Vagina (tissue), 2 donors: Measurements from ENCODE around the gene GABRE. TPM values are rescaled to one million over a fixed set of nuclear protein-coding genes. Genes with fewer than 3 reads are reported as not detected.
A peak's percentile ranks its signal among the peaks of the same experiment; 100 is the strongest.

Experiments
- DNase-seq, 2 donors: peaks; one replicate each; pipeline ENCODE4 v3.0.0-alpha.2; 2017; ENCODE audit errors: extremely low spot score in 2 of 2
- H3K27ac ChIP-seq: fragments of 200-600 bp; sonication (generic); one replicate; pipeline ENCODE4 v1.5.1; 2019
- H3K27me3 ChIP-seq: fragments of 200-600 bp; sonication (generic); one replicate; pipeline ENCODE4 v1.5.1; 2019
- H3K36me3 ChIP-seq, 2 donors: fragments of 200-600 bp; sonication (generic); one replicate each; pipeline ENCODE4 v1.5.1; 2017 to 2019
- H3K4me1 ChIP-seq: fragments of 200-600 bp; sonication (generic); one replicate; pipeline ENCODE4 v1.5.1; 2019
- H3K4me3 ChIP-seq, 2 donors: fragments of 200-600 bp; sonication (generic); 1 replicate in 1 of 2; 2 replicates in 1 of 2; pipeline ENCODE4 v1.5.1; 2016 to 2019
- H3K9me3 ChIP-seq: fragments of 200-600 bp; sonication (generic); one replicate; pipeline ENCODE4 v1.5.1; 2019
- CTCF ChIP-seq, 3 experiments: fragments of 450-650 bp in 2 of 3; fragments of 200-600 bp in 1 of 3; sonication (generic) in 1 of 3; IDR thresholded peaks; one replicate each; pipeline ENCODE4 v1.5.1; 2017 to 2019; ENCODE audit warnings: antibody characterized with exemption in 3 of 3, mild to moderate bottlenecking in 2 of 3, moderate library complexity in 2 of 3
- POLR2A ChIP-seq, 2 donors: fragments of 450-650 bp; IDR thresholded peaks; one replicate each; pipeline ENCODE4 v1.6.1; 2017; ENCODE audit warnings: antibody characterized with exemption in 2 of 2, mild to moderate bottlenecking in 2 of 2, moderate library complexity in 2 of 2
- POLR2AphosphoS5 ChIP-seq, 2 donors: sonication (generic); formaldehyde crosslinking; IDR thresholded peaks; one replicate each; pipeline ENCODE4 v1.9.0; 2017; ENCODE audit warnings: antibody characterized with exemption in 2 of 2, mild to moderate bottlenecking in 2 of 2, low read depth in 1 of 2; ENCODE audit not compliant: insufficient read depth in 1 of 2
- intact Hi-C: fragments of 100-400 bp; cut with DNase I; formaldehyde crosslinking; loops from one replicate; pipeline ENCODE4 v1.15.1; 2023
- total RNA-seq: library from RNA; depleted of rRNA; stranded (reverse); fragments of >200 nt; gene quantifications from one replicate; pipeline ENCODE4 v1.2.3, GENCODE V29; 2016

The GABRE gene
- total RNA-seq: 176 TPM

GRCh38 chrX:151974336-151975227, at the start of gene GABRE:
Gene GABRE (minus strand): TSS chrX:151974676. CDS start chrX:151974625, 51 bp downstream.
- peak within 1 kb of the TSS; percentile 95 for H3K27ac ChIP-seq

GRCh38 chrX:152020888-152021287, 46.4 kb upstream of the GABRE start:
- TF ChIP-seq POLR2AphosphoS5 (IDR thresholded peaks at IDR 0.05; ENCODE audit: insufficient read depth in 1 of 2, low read depth in 1 of 2) (no peak), CTCF (IDR thresholded peaks at IDR 0.05) (no peak), POLR2A (IDR thresholded peaks at IDR 0.05) (no peak)
- DNase-seq: no peak
- H3K4me3 ChIP-seq: no peak overlapping the region
- intact Hi-C loops: no loop called here
- H3K4me1 ChIP-seq: no peaks in the 10 kb centered on the region
- no peaks in the 10 kb centered on the region for H3K36me3 ChIP-seq
- no peaks in the 10 kb centered on the region for H3K27me3 ChIP-seq
- H3K9me3 ChIP-seq: no peaks in the 10 kb centered on the region
- H3K27ac ChIP-seq: no peak overlapping the region

More at GRCh38 chrX:151974336-151975227, at the start of gene GABRE:
- H3K27me3 ChIP-seq: no peaks in the 10 kb centered on the region
- H3K36me3 ChIP-seq: peaks cover 0 to under 1% of the 10 kb centered on the region in 2 donors
- peaks cover 13% of the 10 kb centered on the region for H3K4me1 ChIP-seq
- intact Hi-C loops: no loop called here
- no peak for TF ChIP-seq CTCF (IDR thresholded peaks at IDR 0.05)
- TF ChIP-seq POLR2A (IDR thresholded peaks at IDR 0.05): peak in 1 of 2 donors; percentile 68
- peak in 1 of 2 donors; percentile 81 for TF ChIP-seq POLR2AphosphoS5 (IDR thresholded peaks at IDR 0.05; ENCODE audit: insufficient read depth in 1 of 2, low read depth in 1 of 2)
- no peaks in the 10 kb centered on the region for H3K9me3 ChIP-seq
- no peak for DNase-seq
- H3K4me3 ChIP-seq: peak within 1 kb of the TSS; percentile 69 to 70

GRCh38 chrX:151999813-152000212, 25.3 kb upstream of the GABRE start:
- Histone ChIP-seq H3K27ac (no peak overlapping the region), H3K36me3 (no peaks in the 10 kb centered on the region), H3K9me3 (no peaks in the 10 kb centered on the region), H3K4me1 (no peaks in the 10 kb centered on the region), H3K27me3 (no peaks in the 10 kb centered on the region), H3K4me3 (no peak overlapping the region)
- intact Hi-C loops: loop anchor here (5.0 kb wide), 1 partner anchor 352 kb away; no protein-coding TSS in a partner anchor
- no peak for TF ChIP-seq CTCF (IDR thresholded peaks at IDR 0.05)
- TF ChIP-seq POLR2A (IDR thresholded peaks at IDR 0.05): no peak
- no peak for TF ChIP-seq POLR2AphosphoS5 (IDR thresholded peaks at IDR 0.05; ENCODE audit: insufficient read depth in 1 of 2, low read depth in 1 of 2)
- DNase-seq: no peak

GRCh38 chrX:151997539-151997938, 23.1 kb upstream of the GABRE start:
- TF ChIP-seq POLR2A (IDR thresholded peaks at IDR 0.05): no peak
- TF ChIP-seq POLR2AphosphoS5 (IDR thresholded peaks at IDR 0.05; ENCODE audit: insufficient read depth in 1 of 2, low read depth in 1 of 2): no peak
- no peak for TF ChIP-seq CTCF (IDR thresholded peaks at IDR 0.05)
- H3K4me3 ChIP-seq: no peak overlapping the region
- H3K27me3 ChIP-seq: no peaks in the 10 kb centered on the region
- no peaks in the 10 kb centered on the region for H3K4me1 ChIP-seq
- no peaks in the 10 kb centered on the region for H3K36me3 ChIP-seq
- no peaks in the 10 kb centered on the region for H3K9me3 ChIP-seq
- DNase-seq: no peak
- intact Hi-C loops: no loop called here
- no peak overlapping the region for H3K27ac ChIP-seq

- Histone ChIP-seq H3K4me1 (no peaks in the 10 kb centered on the region), H3K27me3 (no peaks in the 10 kb centered on the region), H3K36me3 (no peaks in the 10 kb centered on the region), H3K27ac (no peak overlapping the region), H3K4me3 (no peak overlapping the region), H3K9me3 (no peaks in the 10 kb centered on the region)
- intact Hi-C loops: no loop called here
- TF ChIP-seq POLR2A (IDR thresholded peaks at IDR 0.05) (no peak), POLR2AphosphoS5 (IDR thresholded peaks at IDR 0.05; ENCODE audit: insufficient read depth in 1 of 2, low read depth in 1 of 2) (no peak), CTCF (IDR thresholded peaks at IDR 0.05) (no peak)
- DNase-seq: no peak
Measured at GRCh38 chrX:151996347-151996746, 21.9 kb upstream of the GABRE start.
